MM.1S (cell line): ENCODE data around the gene EXOC1L.

Experiments
- DNase-seq: peaks from one replicate; pipeline ENCODE4 v3.0.0-alpha.2; 2015
- H2AFZ ChIP-seq: fragments of 300-600 bp; sonication (generic); 2 replicates; pipeline ENCODE4 v1.6.0; 2016; ENCODE audit warnings: antibody characterized with exemption, low read length
- H3F3A ChIP-seq: fragments of 300-600 bp; sonication (generic); 2 replicates; pipeline ENCODE4 v1.6.1; 2016; ENCODE audit warnings: mild to moderate bottlenecking, antibody characterized with exemption, low read length, moderate library complexity, mixed read lengths; ENCODE audit not compliant: insufficient read depth
- H3K27ac ChIP-seq: fragments of 300-600 bp; sonication (generic); 2 replicates; pipeline ENCODE4 v1.5.1; 2016; ENCODE audit warnings: mild to moderate bottlenecking, low read length
- H3K27me3 ChIP-seq: fragments of 300-600 bp; sonication (generic); replicated peaks from 2 replicates; pipeline ENCODE4 v1.6.0; 2016; ENCODE audit warnings: low read length; ENCODE audit not compliant: insufficient read depth
- H3K36me3 ChIP-seq: fragments of 300-600 bp; sonication (generic); replicated peaks from 2 replicates; pipeline ENCODE4 v1.6.1; 2016; ENCODE audit warnings: mild to moderate bottlenecking, low read length, mixed read lengths; ENCODE audit not compliant: insufficient read depth
- H3K4me1 ChIP-seq: fragments of 300-600 bp; sonication (generic); 2 replicates; pipeline ENCODE4 v1.6.1; 2016; ENCODE audit warnings: low read length, mixed read lengths
- H3K4me2 ChIP-seq: fragments of 300-600 bp; sonication (generic); 2 replicates; pipeline ENCODE4 v1.6.0; 2016; ENCODE audit warnings: low read depth, low read length
- H3K4me3 ChIP-seq: fragments of 300-600 bp; sonication (generic); 2 replicates; pipeline ENCODE4 v1.5.1; 2016; ENCODE audit warnings: low read length, mixed read lengths
- H3K79me2 ChIP-seq: fragments of 300-600 bp; sonication (generic); 2 replicates; pipeline ENCODE4 v1.6.1; 2016; ENCODE audit warnings: mixed run types, low read length, mixed read lengths
- H3K9ac ChIP-seq: fragments of 300-600 bp; sonication (generic); 2 replicates; pipeline ENCODE4 v1.6.1; 2016; ENCODE audit warnings: low read length, mixed read lengths
- H3K9me2 ChIP-seq: fragments of 300-600 bp; sonication (generic); replicated peaks from 2 replicates; pipeline ENCODE4 v1.6.1; 2016; ENCODE audit warnings: mild to moderate bottlenecking, low read length, mixed read lengths; ENCODE audit not compliant: insufficient read depth
- H3K9me3 ChIP-seq: fragments of 300-600 bp; sonication (generic); replicated peaks from 2 replicates; pipeline ENCODE4 v1.6.1; 2016; ENCODE audit warnings: mild to moderate bottlenecking, low read length, mixed read lengths; ENCODE audit not compliant: insufficient read depth
- H4K20me1 ChIP-seq: fragments of 300-600 bp; sonication (generic); 2 replicates; pipeline ENCODE4 v1.6.1; 2016; ENCODE audit warnings: mild to moderate bottlenecking, low read length, moderate library complexity, mixed read lengths; ENCODE audit not compliant: insufficient read depth
- EZH2 ChIP-seq: fragments of 300-600 bp; sonication (generic); optimal IDR thresholded peaks from 2 replicates; pipeline ENCODE3; 2017; ENCODE audit warnings: low read depth, mild to moderate bottlenecking, antibody characterized with exemption, low read length, mixed read lengths
- EZH2phosphoT487 ChIP-seq: fragments of 300-600 bp; sonication (generic); IDR thresholded peaks from 2 replicates; pipeline ENCODE4 v1.6.1; 2018; ENCODE audit warnings: antibody characterized with exemption, low read length
- TF ChIP-seq, protein P1 (sequence below): fragments of 300-600 bp; sonication (generic); IDR thresholded peaks from 2 replicates; pipeline ENCODE4 v1.5.1; 2016; ENCODE audit warnings: antibody characterized with exemption, low read length, mixed read lengths

EXOC1L gene, protein sequence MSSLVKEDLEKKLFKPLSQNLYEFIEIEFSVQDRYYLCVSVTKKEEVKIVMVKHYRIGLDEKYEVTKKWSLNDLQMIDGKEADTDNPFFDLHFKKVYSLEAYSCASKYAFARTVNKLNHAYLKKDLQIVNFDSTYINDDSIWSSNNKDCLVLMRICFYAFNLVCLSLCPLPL

DNA sequence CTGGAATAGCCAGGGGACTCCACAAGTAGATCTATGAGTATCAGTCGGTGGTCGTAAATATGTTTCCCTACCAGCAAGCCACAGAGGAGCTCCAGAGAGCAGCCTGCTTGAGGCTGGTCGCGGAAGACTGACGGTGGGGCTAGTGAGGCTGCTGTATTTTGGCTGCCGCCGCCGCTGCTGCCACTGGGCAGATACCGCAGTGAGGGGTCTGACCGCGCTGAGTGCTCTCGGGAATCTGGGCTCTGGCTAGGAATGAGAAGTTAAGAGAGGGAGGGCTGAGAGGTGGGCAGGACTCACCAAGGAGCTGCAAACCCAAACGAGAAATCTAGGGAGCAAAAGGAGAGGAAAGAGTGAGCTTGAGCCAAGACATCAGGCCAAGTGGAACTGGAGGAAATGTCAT is at the start of gene EXOC1L:
Gene EXOC1L, plus strand, starts transcription at position 157 of the 400 bp plus-strand sequence. Its CDS starts 237 bp downstream, at position 394.
- no peak within 1 kb of the TSS for H3K27ac ChIP-seq
- H3K4me1 ChIP-seq = no peaks in the 10 kb centered on the region
- H3K79me2 ChIP-seq = no peaks in the 10 kb centered on the region
- H3K9me2 ChIP-seq = no peaks in the 10 kb centered on the region; the same call in 1 of the 2 replicates
- no peak for DNase-seq
- H4K20me1 ChIP-seq = no peaks in the 10 kb centered on the region
- H3K36me3 ChIP-seq = no peaks in the 10 kb centered on the region
- no peak within 1 kb of the TSS for H3K4me2 ChIP-seq
- H3K27me3 ChIP-seq = no peaks in the 10 kb centered on the region
- no peak within 1 kb of the TSS for H2AFZ ChIP-seq
- TF ChIP-seq, protein P1, sequence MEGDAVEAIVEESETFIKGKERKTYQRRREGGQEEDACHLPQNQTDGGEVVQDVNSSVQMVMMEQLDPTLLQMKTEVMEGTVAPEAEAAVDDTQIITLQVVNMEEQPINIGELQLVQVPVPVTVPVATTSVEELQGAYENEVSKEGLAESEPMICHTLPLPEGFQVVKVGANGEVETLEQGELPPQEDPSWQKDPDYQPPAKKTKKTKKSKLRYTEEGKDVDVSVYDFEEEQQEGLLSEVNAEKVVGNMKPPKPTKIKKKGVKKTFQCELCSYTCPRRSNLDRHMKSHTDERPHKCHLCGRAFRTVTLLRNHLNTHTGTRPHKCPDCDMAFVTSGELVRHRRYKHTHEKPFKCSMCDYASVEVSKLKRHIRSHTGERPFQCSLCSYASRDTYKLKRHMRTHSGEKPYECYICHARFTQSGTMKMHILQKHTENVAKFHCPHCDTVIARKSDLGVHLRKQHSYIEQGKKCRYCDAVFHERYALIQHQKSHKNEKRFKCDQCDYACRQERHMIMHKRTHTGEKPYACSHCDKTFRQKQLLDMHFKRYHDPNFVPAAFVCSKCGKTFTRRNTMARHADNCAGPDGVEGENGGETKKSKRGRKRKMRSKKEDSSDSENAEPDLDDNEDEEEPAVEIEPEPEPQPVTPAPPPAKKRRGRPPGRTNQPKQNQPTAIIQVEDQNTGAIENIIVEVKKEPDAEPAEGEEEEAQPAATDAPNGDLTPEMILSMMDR = no peak
- TF ChIP-seq EZH2phosphoT487 (no peak), EZH2 (no peak)
- H3K9me3 ChIP-seq = no peaks in the 10 kb centered on the region
- H3K4me3 ChIP-seq = no peak within 1 kb of the TSS
- no peak within 1 kb of the TSS for H3K9ac ChIP-seq
- H3F3A ChIP-seq = no peaks in the 10 kb centered on the region

- Histone ChIP-seq H4K20me1 (no peaks in the 10 kb centered on the region), H3K4me1 (no peaks in the 10 kb centered on the region)
- no peak for DNase-seq
Measured at GRCh38 chr4:55770662-55771061, 48.9 kb upstream of the EXOC1L start.

DNA sequence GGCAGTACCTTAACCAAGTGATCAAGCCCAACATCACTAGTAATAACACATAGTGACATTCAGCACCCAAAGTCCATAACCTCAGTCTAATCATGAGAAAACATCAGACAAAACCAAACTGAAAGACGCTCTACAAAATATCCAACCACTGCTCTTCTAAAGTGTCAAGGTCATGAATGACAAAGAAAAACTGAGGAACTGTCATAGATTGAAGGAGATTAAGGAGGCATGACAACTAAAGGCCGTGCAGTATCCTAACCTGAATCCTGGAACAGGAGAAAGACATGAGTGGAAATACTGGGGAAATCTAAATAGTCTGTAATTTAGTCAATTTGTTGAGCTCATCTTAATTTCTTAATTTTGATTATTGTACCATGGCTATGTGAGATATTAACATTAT is 38.2 kb upstream of the EXOC1L start:
- Histone ChIP-seq H4K20me1 (no peaks in the 10 kb centered on the region), H3K4me2 (no peak overlapping the region), H3K9me3 (no peaks in the 10 kb centered on the region), H3K27me3 (no peaks in the 10 kb centered on the region), H2AFZ (no peak overlapping the region), H3K9ac (no peak overlapping the region), H3K79me2 (no peaks in the 10 kb centered on the region), H3F3A (no peaks in the 10 kb centered on the region), H3K4me3 (no peak overlapping the region), H3K27ac (no peak overlapping the region), H3K9me2 (no peaks in the 10 kb centered on the region), H3K36me3 (no peaks in the 10 kb centered on the region), H3K4me1 (no peaks in the 10 kb centered on the region)
- no peak for DNase-seq
- TF ChIP-seq EZH2phosphoT487 (no peak), EZH2 (no peak)
- TF ChIP-seq, protein P1 = no peak

More at GRCh38 chr4:55770662-55771061, 48.9 kb upstream of the EXOC1L start:
- no peaks in the 10 kb centered on the region for H3K36me3 ChIP-seq
- H3K27ac ChIP-seq = no peak overlapping the region
- H3F3A ChIP-seq = no peaks in the 10 kb centered on the region
- no peaks in the 10 kb centered on the region for H3K9me3 ChIP-seq
- H3K4me3 ChIP-seq = no peak overlapping the region
- no peak overlapping the region for H2AFZ ChIP-seq
- H3K79me2 ChIP-seq = no peaks in the 10 kb centered on the region
- H3K9me2 ChIP-seq = no peaks in the 10 kb centered on the region
- TF ChIP-seq EZH2 (no peak), EZH2phosphoT487 (no peak)
- TF ChIP-seq, protein P1 = no peak
- H3K9ac ChIP-seq = no peak overlapping the region
- H3K4me2 ChIP-seq = no peak overlapping the region
- no peaks in the 10 kb centered on the region for H3K27me3 ChIP-seq
